Measurements from ENCODE around the gene SFMBT1. TPM values are rescaled to one million over a fixed set of nuclear protein-coding genes. Genes with fewer than 3 reads are reported as not detected.

The SFMBT1 gene
- total RNA-seq, 2 experiments from 2014 or later, result 31.1 to 33.3 TPM

GRCh38 chr3:52904000-52904399, 141.9 kb downstream of the SFMBT1 start:
- Mint-ChIP-seq H3K36me3 (ENCODE audit: low read depth) (peaks cover 24% of the 10 kb centered on the region), H3K4me3 (no peak overlapping the region), H3K27me3 (ENCODE audit: low read depth) (no peaks in the 10 kb centered on the region), H3K4me1 (ENCODE audit: low read depth) (no peaks in the 10 kb centered on the region), H3K9me3 (ENCODE audit: insufficient read depth) (no peaks in the 10 kb centered on the region), H3K27ac (no peak overlapping the region)
- ATAC-seq (no peak), DNase-seq (no peak)
- CTCF ChIA-PET, result interaction anchor here (1.0 to 3.4 kb wide), 3 partner anchors 11 to 28 kb away, joined by 3 to 17 read pairs (median 3); no protein-coding TSS in a partner anchor
- POLR2A ChIA-PET, result interaction anchor here (0.7 kb wide), 1 partner anchor 31 kb away, joined by 3 read pairs; no protein-coding TSS in a partner anchor

DNA sequence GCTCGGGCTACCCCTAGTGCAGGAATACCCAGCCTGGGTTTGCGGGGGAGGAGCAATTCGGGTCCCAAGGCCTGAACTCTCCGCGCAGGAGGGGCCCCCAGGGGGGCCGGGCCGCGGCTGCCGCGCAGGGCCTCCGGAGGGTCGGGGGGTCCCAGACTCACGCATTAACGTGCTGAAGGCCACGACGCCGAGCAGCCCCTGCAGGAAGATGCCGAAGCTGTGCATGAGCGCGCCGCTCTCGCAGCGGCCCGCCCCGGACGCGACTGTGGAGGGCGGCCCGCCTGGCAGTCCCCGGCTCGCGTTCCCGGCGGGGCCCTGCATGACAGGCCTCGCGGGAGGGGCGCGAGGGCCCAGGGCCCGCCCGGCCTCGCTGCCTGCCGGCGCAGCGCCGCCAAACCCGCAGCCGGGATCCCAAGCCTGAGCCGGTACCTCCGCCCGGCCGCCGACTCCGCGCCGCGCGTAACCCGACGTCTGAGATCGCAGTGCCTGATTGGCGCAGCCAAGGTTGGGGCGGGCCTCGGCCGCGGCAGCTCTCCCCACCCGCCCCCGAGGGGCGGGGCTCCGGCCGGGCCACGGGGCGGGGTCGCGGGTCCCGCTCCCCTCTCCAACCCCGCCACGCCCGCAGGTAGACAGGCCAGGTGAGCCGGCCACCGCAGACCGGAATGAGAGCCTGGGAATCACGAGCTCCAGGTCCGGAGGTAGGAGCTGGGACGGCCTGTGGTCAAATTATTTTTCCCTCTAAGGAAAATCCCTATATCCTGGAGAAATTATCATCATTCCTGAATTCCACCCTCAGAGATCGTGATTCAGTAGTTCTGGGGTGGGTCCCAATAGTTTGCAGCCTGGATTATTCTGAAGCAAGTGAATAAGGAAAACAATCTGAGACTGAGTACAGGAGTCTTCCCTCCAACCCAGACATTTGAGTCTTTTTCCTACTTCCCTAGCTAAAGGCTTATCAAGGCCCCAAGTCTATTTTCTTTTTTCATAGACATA, 148.4 kb downstream of the SFMBT1 start, which contains the start of gene STIMATE:
Gene STIMATE (minus strand): TSS at position 419 of the 993 bp plus-strand sequence. CDS start 98 bp downstream, at position 321.
- H3K27ac Mint-ChIP-seq, result peak within 1 kb of the TSS; percentile 81
- H3K36me3 Mint-ChIP-seq (ENCODE audit: low read depth), result peaks cover 18% of the 10 kb centered on the region
- POLR2A ChIA-PET, result interaction anchor here (0.5 to 0.6 kb wide), 2 partner anchors 50 to 108 kb away, joined by 3 read pairs; no protein-coding TSS in a partner anchor
- ATAC-seq (peak; percentile 98), DNase-seq (peak; percentile 87)
- CTCF ChIA-PET, result interaction anchor here (0.9 to 2.1 kb wide), 6 partner anchors 10 to 150 kb away, joined by 3 to 6 read pairs (median 4); no protein-coding TSS in a partner anchor
- H3K27me3 Mint-ChIP-seq (ENCODE audit: low read depth), result no peaks in the 10 kb centered on the region
- H3K9me3 Mint-ChIP-seq (ENCODE audit: insufficient read depth), result no peaks in the 10 kb centered on the region
- H3K4me3 Mint-ChIP-seq, result peak within 1 kb of the TSS; percentile 94
- H3K4me1 Mint-ChIP-seq (ENCODE audit: low read depth), result peaks cover 43% of the 10 kb centered on the region

- Mint-ChIP-seq H3K4me1 (ENCODE audit: low read depth) (peaks cover 51% of the 10 kb centered on the region), H3K4me3 (peak overlapping the region; percentile 94), H3K36me3 (ENCODE audit: low read depth) (peaks cover 20% of the 10 kb centered on the region), H3K9me3 (ENCODE audit: insufficient read depth) (no peaks in the 10 kb centered on the region), H3K27me3 (ENCODE audit: low read depth) (no peaks in the 10 kb centered on the region), H3K27ac (peak overlapping the region; percentile 81)
- ATAC-seq (no peak), DNase-seq (no peak)
- CTCF ChIA-PET, result interaction anchor here (1.1 to 2.1 kb wide), 5 partner anchors 11 to 150 kb away, joined by 3 to 6 read pairs (median 4); no protein-coding TSS in a partner anchor
- POLR2A ChIA-PET, result interaction anchor here (0.5 to 0.6 kb wide), 2 partner anchors 49 to 996 kb away, joined by 3 read pairs; no protein-coding TSS in a partner anchor
Observed at GRCh38 chr3:52896613-52897012, 149.3 kb downstream of the SFMBT1 start.

DNA sequence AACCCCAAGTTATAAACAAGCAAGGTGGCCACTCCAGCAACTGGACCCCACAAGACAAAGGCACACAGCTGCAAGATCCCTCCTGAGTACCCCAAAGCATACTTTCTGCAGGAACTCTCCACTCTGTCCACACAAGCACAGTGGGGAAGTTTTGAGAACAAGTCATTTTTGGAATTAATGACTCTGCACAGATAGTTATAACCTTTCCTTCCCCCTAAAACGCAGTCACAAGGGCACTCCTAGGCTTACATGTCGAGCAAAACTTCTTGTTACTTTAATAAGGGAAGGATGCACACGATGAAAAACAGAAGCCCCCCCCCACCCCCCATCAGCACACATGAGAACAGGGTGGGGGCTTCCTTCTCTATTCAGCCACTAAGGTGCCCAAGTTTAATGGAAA, 149.7 kb downstream of the SFMBT1 start:
- Mint-ChIP-seq H3K27ac (peak overlapping the region; percentile 81), H3K27me3 (ENCODE audit: low read depth) (no peaks in the 10 kb centered on the region), H3K36me3 (ENCODE audit: low read depth) (peaks cover 20% of the 10 kb centered on the region), H3K9me3 (ENCODE audit: insufficient read depth) (no peaks in the 10 kb centered on the region), H3K4me1 (ENCODE audit: low read depth) (peaks cover 55% of the 10 kb centered on the region), H3K4me3 (peak overlapping the region; percentile 94)
- POLR2A ChIA-PET, result interaction anchor here (0.6 kb wide), 1 partner anchor 996 kb away, joined by 3 read pairs; no protein-coding TSS in a partner anchor
- no peak for DNase-seq
- no peak for ATAC-seq
- CTCF ChIA-PET, result interaction anchor here (1.1 to 2.1 kb wide), 3 partner anchors 11 to 151 kb away, joined by 3 to 6 read pairs (median 5); no protein-coding TSS in a partner anchor

DNA sequence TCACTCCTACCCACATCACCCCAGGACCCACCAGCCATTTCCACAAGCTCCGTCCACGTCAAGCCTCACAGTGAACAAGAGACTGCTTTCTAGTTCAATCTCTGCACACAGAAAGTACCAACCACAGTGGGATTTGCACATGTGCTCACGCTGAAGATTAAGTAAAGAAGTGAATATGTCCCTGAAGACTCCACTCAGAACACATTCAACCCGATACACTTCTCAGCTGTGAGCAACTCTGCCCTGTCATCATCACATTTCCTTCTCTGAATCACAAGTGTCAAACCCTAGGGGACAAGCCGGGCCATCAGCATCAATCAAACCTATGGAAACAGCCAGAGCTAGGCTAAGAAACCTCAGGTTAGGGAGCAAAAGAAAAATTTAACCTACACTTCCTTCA, 150.5 kb downstream of the SFMBT1 start:
- no peaks in the 10 kb centered on the region for H3K9me3 Mint-ChIP-seq (ENCODE audit: insufficient read depth)
- ChIA-PET CTCF (no interaction called here), POLR2A (no interaction called here)
- ATAC-seq, result no peak
- peaks cover 18% of the 10 kb centered on the region for H3K36me3 Mint-ChIP-seq (ENCODE audit: low read depth)
- peak overlapping the region; percentile 2 for H3K27ac Mint-ChIP-seq
- peak overlapping the region; percentile 94 for H3K4me3 Mint-ChIP-seq
- peaks cover 60% of the 10 kb centered on the region for H3K4me1 Mint-ChIP-seq (ENCODE audit: low read depth)
- DNase-seq, result no peak
- H3K27me3 Mint-ChIP-seq (ENCODE audit: low read depth), result no peaks in the 10 kb centered on the region

DNA sequence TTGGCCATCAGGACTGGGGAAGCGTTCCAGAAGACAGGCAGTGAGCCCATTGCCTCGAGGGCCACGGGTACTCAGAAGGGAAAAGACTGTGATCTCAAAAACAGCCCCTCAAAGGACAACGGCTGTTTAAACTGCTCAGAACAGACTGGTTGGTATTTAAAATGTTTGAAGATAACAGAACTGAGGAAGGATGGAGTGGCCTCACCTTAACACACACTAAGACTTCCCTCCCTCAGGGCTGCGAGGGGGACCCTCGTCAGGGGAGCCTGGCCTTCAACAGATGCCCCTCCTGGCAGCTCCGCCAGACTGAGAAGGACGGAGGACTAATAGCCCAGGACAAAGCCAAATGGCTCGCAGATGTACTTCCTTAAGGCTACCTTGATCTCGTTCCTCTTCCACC, 151.1 kb downstream of the SFMBT1 start:
- no peaks in the 10 kb centered on the region for H3K27me3 Mint-ChIP-seq (ENCODE audit: low read depth)
- no peaks in the 10 kb centered on the region for H3K9me3 Mint-ChIP-seq (ENCODE audit: insufficient read depth)
- H3K27ac Mint-ChIP-seq, result no peak overlapping the region
- H3K36me3 Mint-ChIP-seq (ENCODE audit: low read depth), result peaks cover 18% of the 10 kb centered on the region
- no peak for DNase-seq
- POLR2A ChIA-PET, result no interaction called here
- CTCF ChIA-PET, result interaction anchor here (1.0 kb wide), 1 partner anchor 154 kb away, joined by 4 read pairs; no protein-coding TSS in a partner anchor
- peaks cover 60% of the 10 kb centered on the region for H3K4me1 Mint-ChIP-seq (ENCODE audit: low read depth)
- no peak overlapping the region for H3K4me3 Mint-ChIP-seq
- ATAC-seq, result no peak

- Mint-ChIP-seq H3K9me3 (ENCODE audit: insufficient read depth) (no peaks in the 10 kb centered on the region), H3K4me1 (ENCODE audit: low read depth) (peaks cover 60% of the 10 kb centered on the region), H3K27ac (peak overlapping the region; percentile 80), H3K27me3 (ENCODE audit: low read depth) (no peaks in the 10 kb centered on the region), H3K4me3 (peak overlapping the region; percentile 72), H3K36me3 (ENCODE audit: low read depth) (peaks cover 14% of the 10 kb centered on the region)
- DNase-seq (no peak), ATAC-seq (no peak)
- ChIA-PET POLR2A (interaction anchor here (0.7 kb wide), 1 partner anchor 149 kb away, joined by 3 read pairs; no protein-coding TSS in a partner anchor), CTCF (interaction anchor here (0.8 to 3.3 kb wide), 8 partner anchors 11 to 173 kb away, joined by 3 to 17 read pairs (median 4); no protein-coding TSS in a partner anchor)
Observed at GRCh38 chr3:52893723-52894122, 152.2 kb downstream of the SFMBT1 start.

GRCh38 chr3:52892625-52893311, 153.1 kb downstream of the SFMBT1 start:
- peaks cover 14% of the 10 kb centered on the region for H3K36me3 Mint-ChIP-seq (ENCODE audit: low read depth)
- peak overlapping the region; percentile 80 for H3K27ac Mint-ChIP-seq
- DNase-seq (no peak), ATAC-seq (no peak)
- H3K4me1 Mint-ChIP-seq (ENCODE audit: low read depth), result peaks cover 60% of the 10 kb centered on the region
- POLR2A ChIA-PET, result interaction anchor here (0.7 kb wide), 1 partner anchor 148 kb away, joined by 3 read pairs; no protein-coding TSS in a partner anchor
- peak overlapping the region; percentile 72 for H3K4me3 Mint-ChIP-seq
- H3K27me3 Mint-ChIP-seq (ENCODE audit: low read depth), result no peaks in the 10 kb centered on the region
- no peaks in the 10 kb centered on the region for H3K9me3 Mint-ChIP-seq (ENCODE audit: insufficient read depth)
- CTCF ChIA-PET, result interaction anchor here (0.6 to 3.3 kb wide), 15 partner anchors 9 to 205 kb away, joined by 3 to 17 read pairs (median 3); no protein-coding TSS in a partner anchor

GRCh38 chr3:52892290-52892624, 153.6 kb downstream of the SFMBT1 start:
- H3K36me3 Mint-ChIP-seq (ENCODE audit: low read depth), result peaks cover 14% of the 10 kb centered on the region
- CTCF ChIA-PET, result interaction anchor here (0.6 to 3.3 kb wide), 8 partner anchors 9 to 143 kb away, joined by 3 to 17 read pairs (median 3); no protein-coding TSS in a partner anchor
- H3K27ac Mint-ChIP-seq, result peak overlapping the region; percentile 80
- no peaks in the 10 kb centered on the region for H3K27me3 Mint-ChIP-seq (ENCODE audit: low read depth)
- no peak for ATAC-seq
- no peaks in the 10 kb centered on the region for H3K9me3 Mint-ChIP-seq (ENCODE audit: insufficient read depth)
- H3K4me3 Mint-ChIP-seq, result peak overlapping the region; percentile 72
- H3K4me1 Mint-ChIP-seq (ENCODE audit: low read depth), result peaks cover 60% of the 10 kb centered on the region
- DNase-seq, result no peak
- POLR2A ChIA-PET, result no interaction called here

DNA sequence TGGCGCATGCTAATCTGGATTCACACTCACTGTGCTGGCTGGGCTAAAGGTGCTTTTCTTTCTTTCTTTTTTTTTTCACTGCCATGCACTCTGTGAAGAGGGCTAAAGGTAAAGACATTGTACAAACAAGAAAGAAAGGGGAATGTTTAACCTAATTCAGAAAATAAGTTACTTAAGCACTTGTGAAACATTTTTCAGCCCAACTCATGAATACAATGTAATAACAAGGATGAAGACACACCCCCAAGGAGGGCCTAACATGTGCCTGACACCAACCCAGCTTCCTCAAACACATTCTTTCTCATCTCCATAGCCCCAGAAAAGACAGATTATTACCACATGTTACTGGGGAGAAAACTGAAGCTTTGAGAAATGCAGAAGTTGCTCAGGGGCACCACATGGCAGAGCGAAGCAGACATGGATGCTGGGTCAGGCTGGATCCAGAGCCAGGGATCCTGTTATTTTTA, 154.2 kb downstream of the SFMBT1 start:
- Mint-ChIP-seq H3K27ac (peak overlapping the region; percentile 36), H3K27me3 (ENCODE audit: low read depth) (no peaks in the 10 kb centered on the region)
- peak; percentile 2 for ATAC-seq

DNA sequence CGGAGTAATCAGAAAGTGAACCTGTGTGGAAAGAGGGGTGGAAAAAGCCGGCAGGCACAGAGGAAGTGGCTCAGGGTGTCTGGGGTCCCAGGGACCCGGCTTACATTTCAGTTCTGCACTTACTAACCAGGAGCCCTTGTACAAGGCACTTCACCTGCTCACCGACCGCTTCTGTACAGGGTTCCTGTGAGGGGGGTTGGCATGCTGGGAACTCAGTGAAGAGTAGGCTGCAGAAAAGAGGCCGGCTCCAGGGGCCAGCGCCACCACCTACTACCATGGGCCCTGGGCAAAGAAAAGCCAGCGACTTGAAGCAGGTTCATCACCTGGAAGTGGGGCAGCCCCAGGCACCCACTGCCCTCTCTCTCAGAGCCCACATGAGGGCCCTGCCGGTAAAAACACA, 154.7 kb downstream of the SFMBT1 start:
- peaks cover 17% of the 10 kb centered on the region for H3K36me3 Mint-ChIP-seq (ENCODE audit: low read depth)
- no peaks in the 10 kb centered on the region for H3K27me3 Mint-ChIP-seq (ENCODE audit: low read depth)
- POLR2A ChIA-PET, result no interaction called here
- CTCF ChIA-PET, result interaction anchor here (3.3 kb wide), 1 partner anchor 13 kb away, joined by 17 read pairs; no protein-coding TSS in a partner anchor
- DNase-seq (peak; percentile 27), ATAC-seq (peak; percentile 45)
- peaks cover 54% of the 10 kb centered on the region for H3K4me1 Mint-ChIP-seq (ENCODE audit: low read depth)
- H3K9me3 Mint-ChIP-seq (ENCODE audit: insufficient read depth), result no peaks in the 10 kb centered on the region
- H3K4me3 Mint-ChIP-seq, result no peak overlapping the region
- H3K27ac Mint-ChIP-seq, result peak overlapping the region; percentile 36

More for the DNA sequence above, 154.2 kb downstream of the SFMBT1 start:
- DNase-seq, result no peak
- H3K4me1 Mint-ChIP-seq (ENCODE audit: low read depth), result peaks cover 57% of the 10 kb centered on the region
- peaks cover 17% of the 10 kb centered on the region for H3K36me3 Mint-ChIP-seq (ENCODE audit: low read depth)
- POLR2A ChIA-PET, result no interaction called here
- no peaks in the 10 kb centered on the region for H3K9me3 Mint-ChIP-seq (ENCODE audit: insufficient read depth)
- CTCF ChIA-PET, result interaction anchor here (0.7 to 3.3 kb wide), 4 partner anchors 10 to 143 kb away, joined by 3 to 17 read pairs (median 4); no protein-coding TSS in a partner anchor
- no peak overlapping the region for H3K4me3 Mint-ChIP-seq

Data from activated CD8-positive, alpha-beta T cell treated with anti-CD3 and anti-CD28 coated beads, Interleukin-2, amount 10 ng/mL, durations not matched to agents 7 days and 5 days (primary cell).